Glomerular visceral epithelial cell (primary cell): Measurements from ENCODE around the gene BUB1.
"Not testable (repeated sequence)": the region's sequence is repeated elsewhere in the genome, so short reads cannot be mapped to it uniquely, and the experiment has no call there.

Experiments used
- DNase-seq: peaks from one replicate; pipeline ENCODE4 v3.0.0-alpha.2; 2016; ENCODE audit errors: extremely low spot score

Gene BUB1

DNA sequence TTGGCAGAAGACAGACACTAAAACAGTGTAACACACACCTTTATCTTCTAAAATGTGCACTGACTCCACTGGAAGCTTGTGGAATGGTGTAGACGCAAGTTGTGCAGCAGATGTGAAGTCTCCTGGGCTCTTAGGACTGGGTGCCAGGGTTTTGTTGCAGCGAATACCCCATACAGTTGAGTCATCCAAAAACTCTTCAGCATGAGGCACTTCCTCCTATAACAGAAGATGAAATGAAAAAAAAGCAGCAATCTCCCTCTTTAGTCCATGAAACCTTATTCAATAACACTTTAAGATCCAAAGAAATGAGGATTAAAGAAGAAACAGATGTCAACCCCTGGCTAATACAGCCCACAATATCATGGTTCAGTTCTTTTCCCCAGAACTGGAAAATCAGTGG is 22.2 kb downstream of the BUB1 start:
- DNase-seq = no peak

- DNase-seq = no peak
Observed at GRCh38 chr2:110653861-110654260, 24.0 kb downstream of the BUB1 start.

- no peak for DNase-seq
Observed at GRCh38 chr2:110650346-110650745, 27.5 kb downstream of the BUB1 start.

DNA sequence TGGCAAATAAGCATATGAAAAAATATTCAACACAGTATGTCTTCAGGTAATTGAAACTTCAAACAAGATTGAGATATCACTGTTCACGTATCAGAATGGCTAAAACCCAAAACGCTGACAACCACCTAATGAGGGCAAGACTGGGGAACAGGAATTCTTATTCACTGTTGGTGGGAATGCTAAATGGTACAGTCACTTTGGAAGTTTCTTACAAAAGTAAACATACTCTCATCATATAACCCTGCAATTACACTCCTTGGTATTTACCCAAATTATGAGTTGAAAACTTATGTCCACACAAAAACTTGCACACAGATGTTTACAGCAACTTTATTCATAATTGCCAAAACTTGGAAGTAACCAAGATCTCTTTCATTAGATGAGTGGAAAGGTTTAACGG is 30.1 kb downstream of the BUB1 start:
- no peak for DNase-seq

GRCh38 chr2:110645616-110646015 is 32.2 kb downstream of the BUB1 start:
- DNase-seq = no peak

DNA sequence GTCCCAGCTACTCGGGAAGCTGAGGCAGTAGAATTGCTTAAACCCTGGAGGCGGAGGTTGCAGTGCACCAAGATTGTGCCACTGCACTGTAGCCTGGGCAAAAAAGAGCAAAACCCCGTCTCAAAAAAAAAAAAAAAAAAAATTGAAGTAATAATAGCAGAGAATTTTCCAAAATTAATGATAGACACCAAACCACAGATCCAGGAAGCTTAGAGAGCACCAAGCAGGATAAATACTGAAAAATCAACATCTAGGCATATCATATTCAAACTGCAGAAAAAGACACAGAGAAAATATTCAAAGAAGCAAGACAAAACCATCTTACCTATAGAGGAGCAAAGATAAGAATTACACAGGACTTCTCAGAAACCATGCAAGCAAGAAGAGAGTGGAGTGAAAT is 33.5 kb downstream of the BUB1 start:
- DNase-seq = no peak

- DNase-seq = no peak
Observed at GRCh38 chr2:110642360-110642759, 35.5 kb downstream of the BUB1 start.

GRCh38 chr2:110639972-110640371 is 37.9 kb downstream of the BUB1 start:
- DNase-seq = no peak

DNA sequence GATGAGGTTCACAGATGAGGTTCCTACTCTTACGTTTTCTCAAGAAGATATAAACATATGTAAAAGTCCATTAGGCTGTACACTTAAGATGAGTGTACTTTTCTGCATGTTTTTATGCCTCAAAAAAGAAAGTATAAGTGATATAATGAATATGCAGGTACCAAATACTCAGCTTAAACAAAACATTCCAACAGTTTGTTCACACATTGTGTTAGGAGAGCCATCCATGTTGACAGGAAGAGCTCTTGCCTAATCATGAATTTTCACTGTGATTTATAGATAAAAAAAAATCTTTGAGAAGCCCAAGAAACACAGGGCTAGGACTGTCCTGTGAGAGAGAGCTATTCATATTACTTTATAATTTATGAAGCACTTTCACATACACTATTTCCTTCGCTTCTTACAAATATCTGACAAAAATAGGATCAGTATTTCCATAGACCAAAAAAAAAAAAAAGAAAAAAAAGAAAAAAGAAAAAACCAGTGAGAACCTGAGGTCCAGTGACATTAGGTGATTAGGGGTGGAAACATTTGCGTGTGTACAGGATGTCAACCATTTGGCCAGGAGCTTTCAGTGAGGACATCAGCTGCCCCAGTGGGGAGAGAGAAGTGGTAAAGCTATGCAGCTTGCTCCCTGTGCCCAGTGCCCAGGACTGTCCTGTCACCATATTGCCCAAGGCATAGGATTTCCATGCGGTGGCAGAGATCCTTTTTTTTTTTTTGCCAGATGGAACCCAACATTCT is 38.7 kb downstream of the BUB1 start:
- DNase-seq = no peak

- DNase-seq = no peak
Observed at GRCh38 chr2:110638004-110638403, 39.9 kb downstream of the BUB1 start.

DNA sequence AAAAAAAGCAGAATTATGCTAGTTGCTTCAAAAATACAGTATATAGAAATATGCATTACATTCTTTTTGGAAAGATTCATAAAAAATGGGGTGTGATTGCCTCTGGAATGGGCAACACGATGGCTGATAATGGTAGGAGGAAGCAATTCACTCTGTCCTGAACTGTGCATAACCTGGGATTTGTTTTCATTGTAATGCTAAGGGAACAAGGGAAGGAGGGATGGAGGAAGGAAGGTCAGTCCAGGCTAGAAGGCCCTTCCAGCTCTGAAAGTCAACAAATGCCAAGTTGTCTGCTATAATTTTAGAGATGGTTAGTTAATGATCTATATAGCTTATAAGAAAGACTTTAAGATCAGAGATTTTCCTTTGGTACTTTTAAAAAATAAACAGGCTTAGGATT is 40.8 kb downstream of the BUB1 start:
- no peak for DNase-seq

GRCh38 chr2:110635949-110636628 is 41.8 kb downstream of the BUB1 start:
- not testable (repeated sequence) for DNase-seq

GRCh38 chr2:110627348-110627747 is 50.5 kb downstream of the BUB1 start:
- not testable (repeated sequence) for DNase-seq

GRCh38 chr2:110619326-110619939 is 58.4 kb downstream of the BUB1 start:
- DNase-seq = not testable (repeated sequence)

DNA sequence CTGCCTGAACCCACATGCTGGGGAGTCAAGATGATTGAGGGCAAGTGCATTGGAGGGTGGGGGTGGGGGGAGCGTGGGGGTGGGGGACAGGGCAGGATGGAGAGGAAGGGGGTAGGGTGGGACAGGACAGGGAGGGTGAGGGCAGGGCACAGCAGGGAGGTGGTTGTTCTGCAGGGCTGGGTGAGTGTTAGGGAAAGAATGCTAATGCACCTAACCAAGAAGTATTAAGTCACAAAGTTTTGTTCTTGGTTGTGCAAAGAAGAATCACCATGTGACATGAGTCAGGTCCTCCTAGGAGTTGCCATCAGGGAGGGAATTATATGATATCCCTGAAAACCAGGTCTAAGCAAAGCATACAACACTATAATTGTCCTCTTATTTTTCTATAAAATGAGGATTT is 63.9 kb downstream of the BUB1 start:
- not testable (repeated sequence) for DNase-seq

- DNase-seq = not testable (repeated sequence)
Observed at GRCh38 chr2:110610613-110611250, 67.1 kb downstream of the BUB1 start.

DNA sequence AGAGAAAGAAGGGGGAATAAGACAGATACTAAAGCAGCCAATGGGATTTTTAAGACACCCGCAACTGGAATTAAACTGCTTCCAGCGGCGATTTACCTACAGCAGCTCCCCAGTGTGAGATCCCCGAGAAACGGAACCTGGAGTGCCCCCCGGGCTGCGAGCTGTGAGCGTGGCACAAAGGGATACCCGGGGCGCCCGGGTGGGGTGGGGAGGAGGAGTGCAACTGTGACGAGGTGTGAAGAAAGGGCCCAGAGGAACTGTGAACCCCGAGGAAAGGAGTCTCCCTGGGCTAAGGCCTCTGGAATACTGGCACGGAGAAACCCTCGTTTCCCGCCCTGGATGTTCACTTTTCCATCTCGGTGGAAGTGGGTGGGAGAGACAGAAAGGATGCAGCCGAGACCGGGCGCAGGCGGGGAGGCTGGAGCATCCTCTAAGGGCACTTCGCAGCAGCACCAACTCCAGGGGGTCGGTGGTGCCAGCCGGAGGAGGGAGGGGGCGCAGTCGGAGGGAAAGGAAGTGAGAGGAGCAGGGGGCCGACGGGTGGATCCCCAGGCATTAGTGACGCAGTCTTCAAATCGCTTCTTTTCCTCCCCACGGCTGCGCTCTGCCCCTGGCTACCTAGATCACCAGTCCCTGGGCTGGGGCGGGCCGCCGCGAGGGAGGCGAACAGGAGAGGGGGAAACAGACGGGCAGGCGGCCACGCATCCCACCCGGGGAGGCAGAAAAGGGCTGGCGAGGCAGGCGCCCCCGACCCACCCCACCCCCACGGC is 67.8 kb downstream of the BUB1 start:
- DNase-seq = not testable (repeated sequence)

DNA sequence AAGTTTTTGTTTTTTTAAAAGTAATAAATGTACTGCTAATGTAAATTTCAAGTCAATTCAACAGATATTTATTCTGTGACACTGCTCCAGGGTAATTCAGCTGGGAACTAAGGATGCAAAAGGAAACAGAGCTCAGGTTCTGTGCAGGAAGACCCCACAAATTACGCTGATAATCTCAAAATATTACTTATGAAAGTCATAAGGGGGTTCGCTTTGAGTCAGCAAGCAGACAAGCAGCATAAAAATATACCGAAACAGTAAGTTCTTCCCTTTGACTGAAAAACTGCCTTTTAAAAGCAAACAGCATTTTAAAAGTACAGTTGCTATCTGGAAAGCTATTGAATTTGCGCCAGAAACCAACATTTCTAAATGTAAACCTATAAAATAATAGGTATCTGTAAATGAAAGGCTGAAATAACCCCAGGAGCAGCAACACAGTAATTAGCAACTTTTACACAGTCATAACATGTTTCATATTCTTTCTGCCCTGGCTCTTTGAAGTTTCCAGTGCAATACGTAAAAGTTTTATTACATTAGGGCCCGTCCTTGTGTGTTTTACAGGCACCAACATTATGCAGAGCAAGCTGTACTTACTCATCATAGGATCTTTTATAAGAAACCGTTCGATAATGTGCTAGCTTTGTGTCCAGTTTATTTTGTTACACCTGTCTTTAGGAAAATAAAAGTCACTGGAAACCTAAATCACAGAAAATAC is 68.9 kb downstream of the BUB1 start:
- DNase-seq = not testable (repeated sequence)

DNA sequence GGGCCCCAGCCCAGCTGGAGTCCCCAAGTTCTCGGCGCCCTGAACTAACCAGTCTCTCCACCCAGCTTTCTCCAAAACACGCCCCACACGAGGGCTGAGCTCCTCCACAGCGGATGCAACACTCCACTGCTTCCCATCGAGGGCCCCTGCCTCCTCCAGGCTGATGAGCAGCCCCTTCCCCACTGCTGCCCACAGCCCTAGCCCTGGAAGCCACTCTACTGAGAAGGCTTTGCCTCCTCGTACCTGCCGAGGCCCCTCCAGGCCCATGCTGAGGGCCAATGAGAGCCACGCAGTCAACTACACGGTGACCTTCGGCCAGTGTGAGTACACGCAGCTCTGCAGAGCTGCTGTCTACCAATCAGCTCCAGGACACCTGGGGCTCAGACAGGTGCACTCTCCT is 72.8 kb downstream of the BUB1 start:
- DNase-seq = not testable (repeated sequence)

- not testable (repeated sequence) for DNase-seq
Observed at GRCh38 chr2:110603917-110604591, 73.8 kb downstream of the BUB1 start.
